ENCODE measurements around the gene RIN2.

RIN2 gene

GRCh38 chr20:19774135-19774933 is 16.3 kb downstream of the RIN2 start:
- H3K36me3 ChIP-seq (ENCODE audit: insufficient read depth, insufficient read length, low read length) = no peaks in the 10 kb centered on the region
- no peak for TF ChIP-seq ZNF274 (IDR thresholded peaks at IDR 0.05; ENCODE audit: low read depth, low read length)
- no peak for TF ChIP-seq YY1 (IDR thresholded peaks at IDR 0.05; ENCODE audit: insufficient read depth, insufficient read length)
- TF ChIP-seq SUZ12 (IDR thresholded peaks at IDR 0.05; ENCODE audit: extremely low read depth, insufficient read depth, insufficient read length) = no peak
- no peaks in the 10 kb centered on the region for H3K27me3 ChIP-seq (ENCODE audit: insufficient read depth, insufficient read length)
- H3K4me1 ChIP-seq (ENCODE audit: insufficient read depth, insufficient read length) = no peaks in the 10 kb centered on the region
- no peaks in the 10 kb centered on the region for H3K9me3 ChIP-seq (ENCODE audit: insufficient read depth, low read length)
- no peak overlapping the region for H3K9ac ChIP-seq (ENCODE audit: insufficient read length, low read depth)
- DNase-seq (ENCODE audit: low read depth, low spot score) = no peak
- no peak overlapping the region for H3K4me3 ChIP-seq (ENCODE audit: insufficient read length, low read depth)

- Histone ChIP-seq H3K9me3 (ENCODE audit: insufficient read depth, low read length) (no peaks in the 10 kb centered on the region), H3K9ac (ENCODE audit: insufficient read length, low read depth) (no peak overlapping the region), H3K4me1 (ENCODE audit: insufficient read depth, insufficient read length) (no peaks in the 10 kb centered on the region), H3K4me3 (ENCODE audit: insufficient read length, low read depth) (no peak overlapping the region), H3K36me3 (ENCODE audit: insufficient read depth, insufficient read length, low read length) (no peaks in the 10 kb centered on the region), H3K27me3 (ENCODE audit: insufficient read depth, insufficient read length) (no peaks in the 10 kb centered on the region)
- TF ChIP-seq SUZ12 (IDR thresholded peaks at IDR 0.05; ENCODE audit: extremely low read depth, insufficient read depth, insufficient read length) (no peak), ZNF274 (IDR thresholded peaks at IDR 0.05; ENCODE audit: low read depth, low read length) (no peak), YY1 (IDR thresholded peaks at IDR 0.05; ENCODE audit: insufficient read depth, insufficient read length) (no peak)
- DNase-seq (ENCODE audit: low read depth, low spot score) = no peak
Observed at GRCh38 chr20:19775353-19776253, 17.5 kb downstream of the RIN2 start.

- Histone ChIP-seq H3K36me3 (ENCODE audit: insufficient read depth, insufficient read length, low read length) (no peaks in the 10 kb centered on the region), H3K9me3 (ENCODE audit: insufficient read depth, low read length) (no peaks in the 10 kb centered on the region), H3K4me3 (ENCODE audit: insufficient read length, low read depth) (no peak overlapping the region), H3K27me3 (ENCODE audit: insufficient read depth, insufficient read length) (no peaks in the 10 kb centered on the region), H3K9ac (ENCODE audit: insufficient read length, low read depth) (no peak overlapping the region), H3K4me1 (ENCODE audit: insufficient read depth, insufficient read length) (no peaks in the 10 kb centered on the region)
- no peak for DNase-seq (ENCODE audit: low read depth, low spot score)
- TF ChIP-seq SUZ12 (IDR thresholded peaks at IDR 0.05; ENCODE audit: extremely low read depth, insufficient read depth, insufficient read length) (no peak), YY1 (IDR thresholded peaks at IDR 0.05; ENCODE audit: insufficient read depth, insufficient read length) (no peak), ZNF274 (IDR thresholded peaks at IDR 0.05; ENCODE audit: low read depth, low read length) (no peak)
Observed at GRCh38 chr20:19777315-19777714, 19.3 kb downstream of the RIN2 start.

- Histone ChIP-seq H3K4me1 (ENCODE audit: insufficient read depth, insufficient read length) (no peaks in the 10 kb centered on the region), H3K27me3 (ENCODE audit: insufficient read depth, insufficient read length) (no peaks in the 10 kb centered on the region), H3K9me3 (ENCODE audit: insufficient read depth, low read length) (no peaks in the 10 kb centered on the region), H3K4me3 (ENCODE audit: insufficient read length, low read depth) (no peak overlapping the region), H3K9ac (ENCODE audit: insufficient read length, low read depth) (no peak overlapping the region), H3K36me3 (ENCODE audit: insufficient read depth, insufficient read length, low read length) (no peaks in the 10 kb centered on the region)
- DNase-seq (ENCODE audit: low read depth, low spot score) = no peak
- TF ChIP-seq SUZ12 (IDR thresholded peaks at IDR 0.05; ENCODE audit: extremely low read depth, insufficient read depth, insufficient read length) (no peak), YY1 (IDR thresholded peaks at IDR 0.05; ENCODE audit: insufficient read depth, insufficient read length) (no peak), ZNF274 (IDR thresholded peaks at IDR 0.05; ENCODE audit: low read depth, low read length) (no peak)
Observed at GRCh38 chr20:19777981-19778380, 19.9 kb downstream of the RIN2 start.

GRCh38 chr20:19778404-19778803 is 20.3 kb downstream of the RIN2 start:
- Histone ChIP-seq H3K9ac (ENCODE audit: insufficient read length, low read depth) (no peak overlapping the region), H3K9me3 (ENCODE audit: insufficient read depth, low read length) (no peaks in the 10 kb centered on the region), H3K27me3 (ENCODE audit: insufficient read depth, insufficient read length) (no peaks in the 10 kb centered on the region), H3K4me3 (ENCODE audit: insufficient read length, low read depth) (no peak overlapping the region), H3K36me3 (ENCODE audit: insufficient read depth, insufficient read length, low read length) (no peaks in the 10 kb centered on the region), H3K4me1 (ENCODE audit: insufficient read depth, insufficient read length) (no peaks in the 10 kb centered on the region)
- DNase-seq (ENCODE audit: low read depth, low spot score) = no peak
- no peak for TF ChIP-seq YY1 (IDR thresholded peaks at IDR 0.05; ENCODE audit: insufficient read depth, insufficient read length)
- no peak for TF ChIP-seq ZNF274 (IDR thresholded peaks at IDR 0.05; ENCODE audit: low read depth, low read length)
- no peak for TF ChIP-seq SUZ12 (IDR thresholded peaks at IDR 0.05; ENCODE audit: extremely low read depth, insufficient read depth, insufficient read length)

- H3K4me1 ChIP-seq (ENCODE audit: insufficient read depth, insufficient read length) = no peaks in the 10 kb centered on the region
- no peak for DNase-seq (ENCODE audit: low read depth, low spot score)
- no peaks in the 10 kb centered on the region for H3K36me3 ChIP-seq (ENCODE audit: insufficient read depth, insufficient read length, low read length)
- H3K9me3 ChIP-seq (ENCODE audit: insufficient read depth, low read length) = no peaks in the 10 kb centered on the region
- H3K4me3 ChIP-seq (ENCODE audit: insufficient read length, low read depth) = no peak overlapping the region
- no peaks in the 10 kb centered on the region for H3K27me3 ChIP-seq (ENCODE audit: insufficient read depth, insufficient read length)
- TF ChIP-seq SUZ12 (IDR thresholded peaks at IDR 0.05; ENCODE audit: extremely low read depth, insufficient read depth, insufficient read length) (no peak), ZNF274 (IDR thresholded peaks at IDR 0.05; ENCODE audit: low read depth, low read length) (no peak), YY1 (IDR thresholded peaks at IDR 0.05; ENCODE audit: insufficient read depth, insufficient read length) (no peak)
- no peak overlapping the region for H3K9ac ChIP-seq (ENCODE audit: insufficient read length, low read depth)
Observed at GRCh38 chr20:19779634-19780033, 21.6 kb downstream of the RIN2 start.

GRCh38 chr20:19780261-19780660 is 22.2 kb downstream of the RIN2 start:
- Histone ChIP-seq H3K9ac (ENCODE audit: insufficient read length, low read depth) (no peak overlapping the region), H3K4me1 (ENCODE audit: insufficient read depth, insufficient read length) (no peaks in the 10 kb centered on the region), H3K4me3 (ENCODE audit: insufficient read length, low read depth) (no peak overlapping the region), H3K36me3 (ENCODE audit: insufficient read depth, insufficient read length, low read length) (no peaks in the 10 kb centered on the region), H3K27me3 (ENCODE audit: insufficient read depth, insufficient read length) (no peaks in the 10 kb centered on the region), H3K9me3 (ENCODE audit: insufficient read depth, low read length) (no peaks in the 10 kb centered on the region)
- TF ChIP-seq SUZ12 (IDR thresholded peaks at IDR 0.05; ENCODE audit: extremely low read depth, insufficient read depth, insufficient read length) (no peak), ZNF274 (IDR thresholded peaks at IDR 0.05; ENCODE audit: low read depth, low read length) (no peak), YY1 (IDR thresholded peaks at IDR 0.05; ENCODE audit: insufficient read depth, insufficient read length) (no peak)
- DNase-seq (ENCODE audit: low read depth, low spot score) = no peak
